Raji (cell line): ENCODE results near the gene HSD11B1L.

Experiments
- POLR2A ChIP-seq: IDR thresholded peaks from 2 replicates; pipeline ENCODE4 v1.6.1; 2011; ENCODE audit warnings: low read depth, low read length, control low read depth; ENCODE audit not compliant: insufficient read depth

Gene HSD11B1L

DNA sequence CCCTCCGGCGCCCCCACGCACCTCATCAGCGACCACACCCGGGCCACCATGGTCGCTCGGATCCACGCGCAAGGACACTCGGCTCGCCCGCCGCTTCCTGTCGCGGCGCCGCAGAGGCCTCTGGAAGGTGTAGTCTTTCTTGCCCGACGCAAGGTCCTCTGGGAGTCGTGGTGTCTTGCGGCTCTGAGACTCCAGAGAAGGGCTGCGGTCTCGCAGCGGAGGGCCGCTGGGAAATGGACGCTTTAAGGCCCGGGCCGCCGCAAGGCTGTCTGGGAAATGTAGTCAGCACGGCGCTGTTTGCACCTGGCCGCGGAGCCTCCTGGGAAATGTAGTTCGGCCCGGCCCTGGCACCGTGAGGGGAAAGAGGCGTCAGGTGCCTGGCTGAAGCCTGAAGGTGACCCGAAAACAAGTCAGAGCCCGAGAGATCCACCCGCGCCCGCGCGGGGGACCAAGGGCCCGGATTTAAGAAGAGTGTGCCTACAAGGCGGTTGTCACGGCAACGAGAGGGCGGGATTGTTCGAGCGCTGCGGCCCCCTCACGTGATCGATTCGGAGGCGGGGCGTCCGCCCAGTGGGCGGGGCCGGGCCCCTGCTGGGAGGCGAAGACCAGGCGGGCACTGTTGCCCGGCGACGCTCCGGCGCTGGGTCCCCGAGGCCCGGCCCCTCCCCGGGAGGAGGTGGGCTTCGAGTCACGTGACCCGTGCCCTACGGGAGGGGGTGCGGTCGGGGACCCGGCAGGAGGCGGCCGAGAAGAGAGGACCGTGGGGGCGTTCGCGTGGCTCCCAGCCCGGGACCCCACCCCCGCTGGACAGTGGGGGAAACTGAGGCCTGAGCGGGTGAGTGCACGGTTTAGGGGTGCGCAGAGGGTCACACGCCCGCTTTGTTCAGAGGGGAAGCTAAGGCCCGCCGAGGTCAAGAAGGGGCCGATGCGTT lies at the start of gene HSD11B1L, which contains the start of gene MICOS13:
TSS of gene HSD11B1L (plus strand) at position 591 of the 932 bp plus-strand sequence. CDS start 3,806 bp downstream, outside the sequence.
TSS of gene MICOS13 (minus strand) at position 80 of the 932 bp plus-strand sequence. CDS start at position 50, 30 bp downstream.
- peak; percentile 86 for TF ChIP-seq POLR2A

- TF ChIP-seq POLR2A = no peak
These were observed 49.1 kb upstream of the HSD11B1L start for GRCh38 chr19:5631567-5632240.

DNA sequence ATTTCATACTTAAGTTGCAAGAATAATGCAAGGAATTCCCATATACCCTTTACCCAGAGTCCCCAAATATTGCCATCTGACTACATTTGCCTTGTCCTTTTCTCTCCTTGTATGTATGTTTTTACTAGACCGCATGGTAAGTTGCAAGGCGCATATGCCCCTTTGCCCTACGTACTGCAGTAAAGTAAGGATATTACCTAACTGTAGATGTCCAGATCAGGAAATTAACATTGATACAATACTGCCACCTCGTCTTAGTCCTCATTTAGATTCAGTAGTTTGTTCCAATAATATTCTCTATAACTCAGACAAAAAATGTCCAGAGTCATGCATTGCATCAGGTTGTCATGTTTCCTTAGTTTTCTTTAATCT lies 48.6 kb upstream of the HSD11B1L start:
- TF ChIP-seq POLR2A = no peak

DNA sequence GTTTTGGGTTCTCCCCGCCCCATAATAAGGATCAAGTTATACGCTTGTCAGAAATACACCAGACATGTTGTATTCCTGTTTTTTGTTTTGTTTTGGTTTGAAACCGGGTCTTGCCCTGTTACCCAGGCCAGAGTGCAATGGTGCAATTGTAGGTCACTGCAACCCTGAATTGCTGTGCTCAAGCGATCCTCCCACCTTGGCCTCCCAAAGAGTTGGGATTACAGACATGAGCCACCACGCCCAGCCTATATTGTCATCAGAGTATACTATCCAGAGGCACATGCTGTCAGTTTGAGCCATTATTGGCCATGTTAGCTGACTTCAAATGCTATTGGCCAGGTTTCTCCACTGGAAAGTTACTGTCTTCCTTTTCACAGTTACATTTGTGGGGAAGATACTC lies 48.2 kb upstream of the HSD11B1L start:
- TF ChIP-seq POLR2A = no peak

DNA sequence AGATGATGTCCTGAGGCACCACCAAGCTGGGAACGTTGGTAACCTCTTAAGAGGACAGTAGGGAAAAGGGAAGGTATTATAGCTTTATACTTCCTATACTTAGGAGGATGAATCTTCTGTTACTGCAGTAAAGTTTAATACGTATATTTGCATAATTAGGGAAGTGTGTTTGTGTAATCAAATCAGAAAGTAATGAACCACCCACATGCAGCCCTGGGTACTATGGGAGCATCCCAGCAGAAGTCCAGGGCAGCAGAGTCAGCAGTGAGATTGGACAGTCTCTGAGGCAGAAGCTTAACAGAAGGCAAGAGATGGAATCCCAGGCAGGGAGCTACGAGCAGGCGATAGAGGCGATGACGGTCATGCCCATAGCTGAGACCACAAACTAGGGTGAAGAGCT lies 45.4 kb upstream of the HSD11B1L start:
- no peak for TF ChIP-seq POLR2A

DNA sequence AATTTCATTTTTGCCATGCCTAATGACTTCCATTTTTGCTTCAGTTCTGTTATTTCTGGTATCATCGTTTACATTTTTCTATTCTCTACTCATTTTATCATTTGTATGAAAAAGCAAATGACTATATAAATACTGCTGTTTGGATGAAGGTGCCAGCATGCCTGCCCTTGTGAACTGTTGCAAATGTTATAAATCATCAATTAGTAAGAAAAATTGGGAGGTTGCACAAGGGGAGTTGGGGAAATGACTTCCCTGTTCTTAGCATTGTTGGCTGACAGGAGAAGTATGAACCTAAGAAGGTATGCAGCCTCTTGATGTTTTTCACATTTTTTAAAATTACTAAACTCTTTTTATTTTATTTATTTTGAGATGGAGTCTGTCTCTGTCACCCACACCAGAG lies 42.9 kb upstream of the HSD11B1L start:
- TF ChIP-seq POLR2A = no peak

- no peak for TF ChIP-seq POLR2A
These were observed 39.7 kb upstream of the HSD11B1L start for GRCh38 chr19:5641171-5641570.

DNA sequence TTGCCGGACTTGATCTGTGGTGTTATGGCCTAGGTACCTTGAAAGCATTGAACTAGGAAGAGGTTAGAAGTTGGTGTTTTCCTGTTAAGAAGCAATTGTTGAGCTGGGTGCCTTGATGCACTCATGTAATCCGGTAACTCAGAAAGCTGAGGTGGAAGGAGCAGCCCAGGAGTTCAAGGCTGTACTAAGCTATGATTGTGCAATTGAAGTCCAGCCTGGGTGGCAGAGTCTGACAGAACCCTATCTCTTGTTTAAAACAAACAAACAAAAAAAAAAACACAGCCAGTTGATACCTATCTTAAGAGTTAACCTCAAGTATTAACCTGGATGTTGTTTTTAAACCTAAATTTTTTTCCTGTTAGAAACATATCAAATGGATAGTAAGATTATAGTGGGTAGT lies 38.6 kb upstream of the HSD11B1L start:
- TF ChIP-seq POLR2A = no peak

DNA sequence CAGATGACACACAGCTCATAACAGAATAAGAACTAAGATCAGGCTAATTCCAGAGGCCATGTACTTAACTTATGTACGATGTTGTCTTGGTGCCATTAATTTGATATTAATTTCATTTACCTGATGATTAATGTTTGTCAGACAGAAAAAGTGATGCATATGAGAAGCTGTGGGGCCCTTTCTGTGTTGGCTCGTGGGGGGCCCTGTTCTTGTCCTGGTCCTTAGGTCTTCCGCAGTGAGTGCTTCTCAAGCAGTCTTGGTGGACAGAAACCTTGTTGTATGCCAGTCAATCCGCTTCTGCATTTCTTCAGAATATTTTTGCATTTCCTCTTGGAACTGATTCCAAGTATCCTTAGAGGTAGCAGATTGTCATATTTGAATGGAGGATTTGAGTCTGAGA lies 37.8 kb upstream of the HSD11B1L start:
- TF ChIP-seq POLR2A = no peak

DNA sequence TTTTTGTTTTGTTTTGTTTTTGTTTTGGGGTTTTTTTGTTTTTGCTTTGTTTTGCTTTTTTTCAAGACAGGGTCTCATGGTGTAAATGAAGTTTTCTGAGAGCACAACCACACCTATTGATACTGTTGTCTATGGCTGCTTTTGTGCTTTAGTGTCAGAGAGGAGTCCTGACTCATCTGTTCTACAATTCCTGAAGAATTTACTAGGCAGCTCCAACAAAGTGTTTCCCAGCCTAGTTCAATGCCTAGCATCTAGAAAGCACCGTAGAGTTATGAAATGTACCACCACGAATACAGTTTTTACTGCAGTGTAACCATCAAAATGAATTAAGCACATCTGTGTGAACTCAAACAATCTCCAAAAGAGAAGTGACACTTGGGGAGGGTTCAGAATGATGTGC lies 36.8 kb upstream of the HSD11B1L start:
- no peak for TF ChIP-seq POLR2A

DNA sequence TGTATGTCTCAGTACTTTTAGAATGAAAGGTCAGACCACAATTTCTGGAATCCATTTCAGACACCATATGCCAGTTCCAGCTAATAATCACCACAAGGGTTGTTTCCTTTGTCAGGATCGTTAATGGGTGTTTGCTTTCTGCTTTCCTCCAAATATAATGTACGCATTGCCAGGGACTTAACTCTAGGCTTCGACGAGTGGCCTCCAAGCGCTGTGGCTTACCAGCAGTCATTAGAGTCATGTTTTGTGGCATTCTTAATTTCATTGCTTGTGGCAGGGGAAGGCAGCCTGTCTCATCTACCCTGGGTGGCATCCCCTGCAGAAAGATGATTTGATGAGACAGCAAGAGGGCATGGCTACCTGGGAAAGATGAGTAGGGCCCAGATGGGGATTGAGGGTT lies 35.4 kb upstream of the HSD11B1L start:
- no peak for TF ChIP-seq POLR2A

DNA sequence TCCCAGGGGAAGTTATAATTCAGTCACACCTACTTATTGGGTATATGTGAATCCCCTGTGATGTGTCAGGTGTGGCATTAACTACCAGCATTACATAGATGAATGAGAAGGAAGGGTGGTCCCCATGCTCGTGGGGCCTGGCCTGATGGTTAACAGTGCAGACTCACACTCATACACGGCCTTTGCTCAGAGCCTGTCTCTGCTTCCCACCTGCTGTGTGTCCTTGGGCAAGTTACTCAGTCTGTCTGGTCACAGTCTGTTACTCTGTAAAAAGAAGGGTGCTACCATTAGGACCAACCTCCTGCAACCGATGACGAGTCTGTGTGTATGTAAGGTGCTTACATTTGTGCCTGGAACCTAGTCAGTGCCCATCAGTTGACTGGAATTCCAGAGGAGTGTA lies 34.1 kb upstream of the HSD11B1L start:
- no peak for TF ChIP-seq POLR2A

DNA sequence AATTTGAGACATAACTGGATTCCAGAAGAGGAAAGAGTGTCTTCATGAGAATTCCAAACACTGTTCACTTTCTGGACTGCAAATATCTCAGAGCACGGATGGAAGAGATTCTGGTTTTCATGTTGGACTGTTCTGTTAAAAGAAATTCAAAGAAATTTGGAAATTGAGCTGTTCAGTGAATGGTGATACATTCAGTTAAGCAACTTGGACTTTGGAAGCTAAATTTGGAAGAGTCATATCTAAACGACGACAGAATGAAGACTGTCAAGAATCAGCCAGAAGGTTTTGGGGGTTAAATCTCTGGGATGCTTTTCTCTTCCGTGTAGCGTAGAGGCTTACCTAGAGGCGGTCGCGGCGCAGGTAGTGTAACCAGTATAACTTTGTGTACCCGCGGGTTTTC lies 32.4 kb upstream of the HSD11B1L start:
- no peak for TF ChIP-seq POLR2A

DNA sequence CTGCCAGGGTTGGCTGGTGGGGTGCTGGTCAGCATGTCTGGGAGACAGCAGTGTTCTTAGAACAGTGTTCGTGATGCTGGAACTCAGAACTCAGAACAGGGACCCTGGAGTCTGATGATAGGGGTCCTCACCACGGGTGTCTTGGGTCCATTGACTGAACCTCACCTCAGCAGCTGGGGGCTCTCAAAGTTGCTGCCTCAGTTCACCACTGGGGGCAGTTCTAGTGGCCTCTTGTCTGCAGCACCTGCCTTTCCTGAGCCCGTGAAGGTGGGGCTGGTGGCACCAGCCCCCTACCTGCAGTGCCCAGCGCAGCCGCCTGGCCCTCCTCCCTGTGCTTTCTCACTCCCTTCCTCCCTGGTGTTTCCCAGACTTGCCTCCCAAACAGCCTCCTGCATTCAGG lies 29.5 kb upstream of the HSD11B1L start:
- no peak for TF ChIP-seq POLR2A

- TF ChIP-seq POLR2A = no peak
These were observed 28.6 kb upstream of the HSD11B1L start for GRCh38 chr19:5652261-5652660.

- no peak for TF ChIP-seq POLR2A
These were observed 25.9 kb upstream of the HSD11B1L start for GRCh38 chr19:5654931-5655330.
